22Rv1 (cell line): ENCODE results near the gene TRPM3.

ENCODE experiments used
- H3K27ac ChIP-seq: fragments of 450-650 bp; 2 replicates; pipeline ENCODE4 v1.5.1; 2017
- ZFX ChIP-seq: fragments of 450-650 bp; IDR thresholded peaks from 2 replicates; pipeline ENCODE4 v1.6.1; 2017; ENCODE audit warnings: antibody characterized with exemption, borderline replicate concordance
- TF ChIP-seq, protein P1 (sequence below): fragments of 450-650 bp; IDR thresholded peaks from 2 replicates; pipeline ENCODE4 v1.5.1; 2017; ENCODE audit warnings: mild to moderate bottlenecking

TRPM3 gene

DNA sequence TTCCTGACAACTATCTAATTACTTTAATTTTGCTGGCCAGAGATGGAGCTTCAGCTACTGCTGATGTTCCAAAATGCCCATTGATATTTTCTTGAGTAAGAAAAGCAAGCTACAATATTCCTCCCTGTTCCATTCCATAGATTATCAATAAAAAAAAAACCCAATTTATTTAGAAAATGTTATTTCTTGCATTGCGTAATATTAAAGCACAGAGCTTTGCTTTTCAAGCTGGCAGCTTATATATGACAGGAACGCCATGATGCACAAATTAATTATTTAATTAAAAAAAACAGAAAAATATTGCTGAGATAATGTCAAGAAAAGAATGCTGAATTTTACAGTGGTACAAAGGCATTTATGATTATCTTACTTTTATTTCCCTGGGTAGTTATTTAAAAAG lies 47.9 kb downstream of the TRPM3 start:
- no peak overlapping the region for H3K27ac ChIP-seq
- no peak for TF ChIP-seq ZFX
- TF ChIP-seq, protein P1, sequence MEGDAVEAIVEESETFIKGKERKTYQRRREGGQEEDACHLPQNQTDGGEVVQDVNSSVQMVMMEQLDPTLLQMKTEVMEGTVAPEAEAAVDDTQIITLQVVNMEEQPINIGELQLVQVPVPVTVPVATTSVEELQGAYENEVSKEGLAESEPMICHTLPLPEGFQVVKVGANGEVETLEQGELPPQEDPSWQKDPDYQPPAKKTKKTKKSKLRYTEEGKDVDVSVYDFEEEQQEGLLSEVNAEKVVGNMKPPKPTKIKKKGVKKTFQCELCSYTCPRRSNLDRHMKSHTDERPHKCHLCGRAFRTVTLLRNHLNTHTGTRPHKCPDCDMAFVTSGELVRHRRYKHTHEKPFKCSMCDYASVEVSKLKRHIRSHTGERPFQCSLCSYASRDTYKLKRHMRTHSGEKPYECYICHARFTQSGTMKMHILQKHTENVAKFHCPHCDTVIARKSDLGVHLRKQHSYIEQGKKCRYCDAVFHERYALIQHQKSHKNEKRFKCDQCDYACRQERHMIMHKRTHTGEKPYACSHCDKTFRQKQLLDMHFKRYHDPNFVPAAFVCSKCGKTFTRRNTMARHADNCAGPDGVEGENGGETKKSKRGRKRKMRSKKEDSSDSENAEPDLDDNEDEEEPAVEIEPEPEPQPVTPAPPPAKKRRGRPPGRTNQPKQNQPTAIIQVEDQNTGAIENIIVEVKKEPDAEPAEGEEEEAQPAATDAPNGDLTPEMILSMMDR = no peak

DNA sequence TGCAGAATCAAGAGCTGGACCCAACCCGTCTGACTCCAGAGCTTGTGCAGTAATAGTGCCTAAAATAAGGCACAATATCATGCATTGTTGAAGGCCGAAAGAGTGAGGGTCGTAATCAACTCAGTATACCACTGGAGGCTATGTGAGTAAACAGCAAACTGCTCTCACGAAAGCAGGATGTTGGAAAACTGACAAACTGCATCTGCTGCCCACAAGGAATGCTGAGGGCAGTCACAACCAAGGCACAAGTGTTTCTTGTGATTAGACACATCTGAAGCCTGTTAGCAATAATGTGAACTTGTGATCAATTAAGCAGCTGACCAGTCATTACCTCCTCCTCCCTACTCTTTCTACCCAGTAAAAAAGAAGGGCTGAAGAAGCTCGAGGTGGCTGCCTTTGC lies 48.8 kb downstream of the TRPM3 start:
- TF ChIP-seq ZFX = no peak
- no peak overlapping the region for H3K27ac ChIP-seq

DNA sequence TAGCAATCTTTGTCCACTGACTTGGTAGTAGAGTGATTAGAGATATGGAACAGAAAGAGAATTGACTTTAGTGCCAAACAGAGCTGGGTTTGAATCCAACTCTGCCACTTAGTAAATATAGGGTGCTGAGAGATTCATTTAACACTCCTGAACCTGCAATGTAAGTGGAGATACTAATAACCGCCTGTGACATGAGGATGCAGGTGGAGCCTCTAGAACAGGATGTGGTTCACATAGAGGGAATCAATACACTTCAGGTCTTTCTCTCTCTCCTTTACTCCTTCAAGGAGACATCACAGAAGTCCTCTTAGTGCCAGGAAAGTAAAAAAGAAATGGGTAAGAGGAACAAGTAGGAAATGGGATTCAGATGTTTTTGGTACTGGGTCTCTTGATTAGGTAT lies 49.8 kb downstream of the TRPM3 start:
- no peak overlapping the region for H3K27ac ChIP-seq
- no peak for TF ChIP-seq ZFX
- TF ChIP-seq, protein P1 = no peak

DNA sequence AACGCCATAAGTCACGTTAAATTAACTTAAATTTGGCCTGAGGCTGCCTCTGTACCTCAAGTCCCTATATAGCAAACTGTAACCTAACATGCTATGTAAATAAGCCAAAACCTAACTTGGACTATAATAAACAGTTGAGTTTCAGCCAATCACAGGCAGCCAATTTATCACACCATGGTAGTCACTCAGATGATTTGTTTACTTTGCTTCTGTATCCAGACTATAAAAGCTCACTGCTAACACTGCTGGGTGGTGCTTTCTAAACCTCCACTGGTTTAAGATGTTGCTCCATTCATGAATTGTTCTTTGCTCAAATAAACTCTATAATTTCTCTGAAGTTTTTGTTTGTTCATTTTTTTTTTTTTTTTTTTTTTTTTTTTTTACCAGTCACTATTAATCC lies 62.8 kb downstream of the TRPM3 start:
- TF ChIP-seq, protein P1 = no peak
- no peak for TF ChIP-seq ZFX
- H3K27ac ChIP-seq = peak overlapping the region; percentile 58

DNA sequence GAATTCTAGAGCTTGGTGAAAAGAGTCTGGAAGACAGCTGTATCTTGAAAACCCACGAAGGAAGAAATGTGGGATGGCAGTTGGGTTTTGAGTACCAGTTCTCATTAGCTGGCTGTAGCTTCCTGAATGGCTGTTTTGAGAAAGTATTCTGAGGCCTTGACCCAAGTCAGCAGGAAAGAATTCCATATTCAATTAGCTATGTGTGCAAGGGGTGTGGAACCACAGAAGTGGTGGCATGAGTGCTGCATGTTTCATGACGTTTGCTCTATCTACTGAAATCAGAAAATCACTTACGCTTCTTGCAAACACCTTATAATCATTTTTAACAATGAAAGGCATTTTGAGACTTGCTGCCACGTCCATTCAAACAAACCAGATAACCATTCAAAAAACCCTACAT lies 69.1 kb downstream of the TRPM3 start:
- no peak for TF ChIP-seq ZFX
- TF ChIP-seq, protein P1 = no peak
- H3K27ac ChIP-seq = peak overlapping the region; percentile 57

DNA sequence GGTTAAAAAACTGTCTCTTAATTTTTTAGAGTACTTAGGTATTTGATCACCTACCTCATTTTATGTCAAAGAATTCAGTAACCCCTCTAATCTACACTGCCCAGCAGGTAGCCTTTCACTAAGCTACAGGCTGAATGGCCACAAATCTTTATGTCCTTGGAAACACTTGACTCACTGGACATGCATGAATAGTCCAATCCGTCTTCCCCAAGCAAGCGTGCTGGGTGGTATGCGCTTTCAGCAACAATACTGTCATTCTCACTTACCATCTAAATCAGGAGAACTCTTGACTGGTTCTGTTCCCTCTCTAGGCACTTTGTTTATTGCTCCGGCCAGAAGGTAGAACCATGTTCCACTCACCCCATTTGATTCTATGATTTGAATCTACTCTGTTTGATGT lies 73.1 kb downstream of the TRPM3 start:
- no peak for TF ChIP-seq ZFX
- no peak overlapping the region for H3K27ac ChIP-seq

DNA sequence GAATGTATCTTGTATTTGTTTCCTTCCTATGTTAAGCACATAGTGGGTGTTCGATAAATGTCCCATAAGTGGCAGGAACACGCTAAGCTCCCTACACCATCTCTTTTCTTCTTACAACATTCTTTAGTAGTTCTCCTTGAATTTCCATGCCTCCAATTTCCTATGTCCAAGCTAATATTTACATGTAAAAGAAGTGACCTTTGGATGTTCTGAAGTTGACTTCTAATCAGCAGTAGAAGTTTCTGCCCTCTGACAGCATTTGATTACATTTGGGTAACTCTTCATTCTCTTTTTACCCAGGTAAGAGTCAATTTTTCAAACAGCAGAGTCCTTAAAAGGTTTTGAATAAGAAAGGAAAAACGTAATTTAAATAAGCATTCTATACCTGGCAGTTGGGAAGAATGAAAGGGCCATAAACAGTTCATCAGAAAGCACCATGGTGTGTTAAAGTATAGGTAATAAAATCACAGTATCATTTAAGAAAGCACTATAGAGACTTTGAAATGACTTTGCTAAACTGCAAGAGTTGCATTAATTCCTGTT lies 78.9 kb downstream of the TRPM3 start:
- no peak overlapping the region for H3K27ac ChIP-seq
- TF ChIP-seq, protein P1 = no peak
- no peak for TF ChIP-seq ZFX

DNA sequence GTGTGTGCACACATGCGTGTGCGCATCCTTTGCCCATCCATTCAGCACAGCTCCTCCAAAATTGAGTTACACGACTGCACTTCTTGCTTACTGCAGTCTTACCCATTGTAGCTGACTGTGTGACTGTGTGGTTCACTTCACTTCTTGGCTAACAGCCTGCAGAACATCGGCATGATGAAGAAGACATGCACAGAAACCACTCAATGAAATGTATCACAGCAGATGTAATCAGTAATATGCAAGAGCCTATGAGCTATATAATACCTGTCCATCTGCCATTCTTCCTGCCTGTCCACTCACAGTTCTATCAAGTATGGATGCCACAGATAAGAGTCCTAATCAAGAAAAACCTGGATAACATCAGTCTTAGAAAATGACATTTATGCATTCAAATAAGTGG lies 83.9 kb downstream of the TRPM3 start:
- TF ChIP-seq, protein P1 = no peak
- TF ChIP-seq ZFX = no peak
- no peak overlapping the region for H3K27ac ChIP-seq
